Osteoblast (primary cell): ENCODE measurements around the gene KLHL10. TPM values are rescaled to one million over a fixed set of nuclear protein-coding genes. Genes with fewer than 3 reads are reported as not detected.

ENCODE experiments used
- DNase-seq: peaks from one replicate; pipeline ENCODE4 v3.0.0; 2011; ENCODE audit warnings: low spot score, mixed read lengths; ENCODE audit not compliant: insufficient read length; ENCODE audit errors: missing footprints
- H2AFZ ChIP-seq: 2 replicates; pipeline ENCODE4 v1.6.0; 2011; ENCODE audit warnings: mild to moderate bottlenecking, low read length
- H3K27ac ChIP-seq: 2 replicates; pipeline ENCODE4 v1.5.1; 2011; ENCODE audit warnings: mild to moderate bottlenecking, low read depth, low read length, moderate library complexity
- H3K27me3 ChIP-seq: 2 replicates; pipeline ENCODE4 v1.6.0; 2012; ENCODE audit warnings: mild to moderate bottlenecking, control low read depth, inconsistent platforms, low read length, moderate library complexity; ENCODE audit not compliant: insufficient read depth
- H3K36me3 ChIP-seq: 2 replicates; pipeline ENCODE4 v1.5.1; 2011; ENCODE audit warnings: mild to moderate bottlenecking, low read length, control low read depth, moderate library complexity; ENCODE audit not compliant: insufficient read depth
- H3K4me1 ChIP-seq: 2 replicates; pipeline ENCODE4 v1.5.1; 2011; ENCODE audit warnings: mild to moderate bottlenecking, low read length, control low read depth, moderate library complexity; ENCODE audit not compliant: insufficient read depth
- H3K4me2 ChIP-seq: 2 replicates; pipeline ENCODE4 v1.6.0; 2011; ENCODE audit warnings: mild to moderate bottlenecking, low read length; ENCODE audit not compliant: insufficient read depth
- H3K4me3 ChIP-seq: fragments of 200-600 bp; sonication (generic); 3 replicates; pipeline ENCODE4 v1.5.1; 2012; ENCODE audit warnings: mild to moderate bottlenecking, low read length, inconsistent platforms; ENCODE audit not compliant: insufficient read depth
- H3K79me2 ChIP-seq: 2 replicates; pipeline ENCODE4 v1.6.0; 2012; ENCODE audit warnings: mild to moderate bottlenecking, low read length, control low read depth, inconsistent platforms; ENCODE audit not compliant: insufficient read depth
- H3K9me3 ChIP-seq: 2 replicates; pipeline ENCODE4 v1.5.1; 2011; ENCODE audit warnings: low read depth, low read length, control low read depth
- H4K20me1 ChIP-seq: 2 replicates; pipeline ENCODE4 v1.6.0; 2012; ENCODE audit warnings: mild to moderate bottlenecking, low read length, control low read depth; ENCODE audit not compliant: insufficient read depth
- total RNA-seq: library from RNA; depleted of rRNA; stranded (reverse); fragments of >200 nt; gene quantifications from 2 replicates; pipeline ENCODE4 v1.2.3, GENCODE V29; 2012
- TF ChIP-seq, protein P1 (sequence below): IDR thresholded peaks from 2 replicates; pipeline ENCODE4 v1.5.1; 2011; ENCODE audit warnings: mild to moderate bottlenecking, low read depth, low read length, moderate library complexity; ENCODE audit errors: extremely low read depth

The KLHL10 gene
- total RNA-seq, 1 donor: 0.36 TPM

DNA sequence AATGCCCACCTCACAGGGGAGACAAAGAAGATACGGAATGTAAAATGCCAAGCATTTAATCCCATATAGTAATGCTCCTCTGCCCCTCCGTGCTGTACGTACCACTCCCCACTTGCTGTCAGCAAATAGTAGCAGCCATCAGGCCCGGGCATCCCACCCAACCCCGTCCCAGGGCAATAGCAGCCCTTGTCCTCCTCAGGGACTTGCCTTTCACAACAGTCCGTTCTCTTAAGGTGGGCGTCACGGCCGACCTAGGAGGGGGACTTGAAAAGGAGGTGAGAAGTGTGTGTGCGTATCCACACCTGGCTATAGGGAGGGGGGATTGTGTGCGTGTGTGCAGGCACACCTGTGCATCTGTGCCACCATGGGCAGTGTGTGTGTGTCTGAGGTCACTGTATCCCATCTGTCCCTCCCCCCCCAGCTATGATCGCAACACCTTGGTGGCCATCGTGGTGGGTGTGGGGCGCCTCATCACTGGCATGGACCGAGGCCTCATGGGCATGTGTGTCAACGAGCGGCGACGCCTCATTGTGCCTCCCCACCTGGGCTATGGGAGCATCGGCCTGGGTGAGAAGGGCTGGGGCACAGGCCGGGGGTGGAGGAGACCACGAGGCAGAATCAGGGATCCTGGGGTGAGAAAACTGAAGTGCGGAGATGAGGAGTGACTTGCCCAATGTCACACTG lies 20.8 kb upstream of the KLHL10 start:
- Histone ChIP-seq H3K36me3 (peaks cover 40% of the 10 kb centered on the region), H3K27ac (no peak overlapping the region), H2AFZ (no peak overlapping the region), H3K79me2 (peaks cover 61% of the 10 kb centered on the region), H3K4me2 (no peak overlapping the region), H3K9me3 (no peaks in the 10 kb centered on the region), H3K4me3 (no peak overlapping the region), H3K4me1 (peaks cover 15% of the 10 kb centered on the region), H3K27me3 (no peaks in the 10 kb centered on the region), H4K20me1 (peaks cover 33% of the 10 kb centered on the region)
- peak; percentile 62 for DNase-seq
- TF ChIP-seq, protein P1, sequence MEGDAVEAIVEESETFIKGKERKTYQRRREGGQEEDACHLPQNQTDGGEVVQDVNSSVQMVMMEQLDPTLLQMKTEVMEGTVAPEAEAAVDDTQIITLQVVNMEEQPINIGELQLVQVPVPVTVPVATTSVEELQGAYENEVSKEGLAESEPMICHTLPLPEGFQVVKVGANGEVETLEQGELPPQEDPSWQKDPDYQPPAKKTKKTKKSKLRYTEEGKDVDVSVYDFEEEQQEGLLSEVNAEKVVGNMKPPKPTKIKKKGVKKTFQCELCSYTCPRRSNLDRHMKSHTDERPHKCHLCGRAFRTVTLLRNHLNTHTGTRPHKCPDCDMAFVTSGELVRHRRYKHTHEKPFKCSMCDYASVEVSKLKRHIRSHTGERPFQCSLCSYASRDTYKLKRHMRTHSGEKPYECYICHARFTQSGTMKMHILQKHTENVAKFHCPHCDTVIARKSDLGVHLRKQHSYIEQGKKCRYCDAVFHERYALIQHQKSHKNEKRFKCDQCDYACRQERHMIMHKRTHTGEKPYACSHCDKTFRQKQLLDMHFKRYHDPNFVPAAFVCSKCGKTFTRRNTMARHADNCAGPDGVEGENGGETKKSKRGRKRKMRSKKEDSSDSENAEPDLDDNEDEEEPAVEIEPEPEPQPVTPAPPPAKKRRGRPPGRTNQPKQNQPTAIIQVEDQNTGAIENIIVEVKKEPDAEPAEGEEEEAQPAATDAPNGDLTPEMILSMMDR: no peak

GRCh38 chr17:41818024-41818423 lies 19.6 kb upstream of the KLHL10 start:
- Histone ChIP-seq H4K20me1 (peaks cover 40% of the 10 kb centered on the region), H3K27me3 (no peaks in the 10 kb centered on the region)

GRCh38 chr17:41821776-41822175 lies 15.8 kb upstream of the KLHL10 start:
- no peak overlapping the region for H3K27ac ChIP-seq
- H2AFZ ChIP-seq: no peak overlapping the region
- DNase-seq: peak; percentile 49
- H3K4me1 ChIP-seq: no peaks in the 10 kb centered on the region
- H3K79me2 ChIP-seq: peaks cover 16% of the 10 kb centered on the region
- no peak overlapping the region for H3K4me3 ChIP-seq
- no peaks in the 10 kb centered on the region for H3K27me3 ChIP-seq
- H4K20me1 ChIP-seq: peaks cover 32% of the 10 kb centered on the region
- H3K9me3 ChIP-seq: no peaks in the 10 kb centered on the region
- H3K36me3 ChIP-seq: peaks cover 50% of the 10 kb centered on the region
- H3K4me2 ChIP-seq: no peak overlapping the region
- TF ChIP-seq, protein P1: no peak

More at GRCh38 chr17:41818024-41818423, 19.6 kb upstream of the KLHL10 start:
- H3K9me3 ChIP-seq: no peaks in the 10 kb centered on the region
- TF ChIP-seq, protein P1: no peak
- peaks cover 10% of the 10 kb centered on the region for H3K4me1 ChIP-seq
- peaks cover 52% of the 10 kb centered on the region for H3K79me2 ChIP-seq
- H3K4me2 ChIP-seq: no peak overlapping the region
- DNase-seq: peak; percentile 56
- peaks cover 49% of the 10 kb centered on the region for H3K36me3 ChIP-seq
- H2AFZ ChIP-seq: no peak overlapping the region
- H3K4me3 ChIP-seq: no peak overlapping the region
- no peak overlapping the region for H3K27ac ChIP-seq

DNA sequence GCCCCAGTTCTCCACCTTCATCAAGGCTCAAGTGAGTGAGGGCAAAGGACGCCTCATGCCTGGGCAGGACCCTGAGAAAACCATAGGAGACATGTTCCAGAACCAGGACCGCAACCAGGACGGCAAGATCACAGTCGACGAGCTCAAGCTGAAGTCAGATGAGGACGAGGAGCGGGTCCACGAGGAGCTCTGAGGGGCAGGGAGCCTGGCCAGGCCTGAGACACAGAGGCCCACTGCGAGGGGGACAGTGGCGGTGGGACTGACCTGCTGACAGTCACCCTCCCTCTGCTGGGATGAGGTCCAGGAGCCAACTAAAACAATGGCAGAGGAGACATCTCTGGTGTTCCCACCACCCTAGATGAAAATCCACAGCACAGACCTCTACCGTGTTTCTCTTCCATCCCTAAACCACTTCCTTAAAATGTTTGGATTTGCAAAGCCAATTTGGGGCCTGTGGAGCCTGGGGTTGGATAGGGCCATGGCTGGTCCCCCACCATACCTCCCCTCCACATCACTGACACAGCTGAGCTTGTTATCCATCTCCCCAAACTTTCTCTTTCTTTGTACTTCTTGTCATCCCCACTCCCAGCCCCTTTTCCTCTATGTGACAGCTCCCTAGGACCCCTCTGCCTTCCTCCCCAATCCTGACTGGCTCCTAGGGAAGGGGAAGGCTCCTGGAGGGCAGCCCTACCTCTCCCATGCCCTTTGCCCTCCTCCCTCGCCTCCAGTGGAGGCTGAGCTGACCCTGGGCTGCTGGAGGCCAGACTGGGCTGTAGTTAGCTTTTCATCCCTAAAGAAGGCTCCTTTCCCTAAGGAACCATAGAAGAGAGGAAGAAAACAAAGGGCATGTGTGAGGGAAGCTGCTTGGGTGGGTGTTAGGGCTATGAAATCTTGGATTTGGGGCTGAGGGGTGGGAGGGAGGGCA lies 15.1 kb upstream of the KLHL10 start:
- Histone ChIP-seq H3K9me3 (no peaks in the 10 kb centered on the region), H3K27me3 (no peaks in the 10 kb centered on the region), H3K27ac (no peak overlapping the region), H3K36me3 (peaks cover 47% of the 10 kb centered on the region), H3K4me1 (no peaks in the 10 kb centered on the region), H3K4me2 (no peak overlapping the region), H3K4me3 (no peak overlapping the region), H4K20me1 (peaks cover 26% of the 10 kb centered on the region), H2AFZ (no peak overlapping the region), H3K79me2 (peaks cover 9% of the 10 kb centered on the region)
- TF ChIP-seq, protein P1: no peak
- peak; percentile 57 for DNase-seq
